ENCODE data around the gene GFI1B.

GFI1B gene

DNA sequence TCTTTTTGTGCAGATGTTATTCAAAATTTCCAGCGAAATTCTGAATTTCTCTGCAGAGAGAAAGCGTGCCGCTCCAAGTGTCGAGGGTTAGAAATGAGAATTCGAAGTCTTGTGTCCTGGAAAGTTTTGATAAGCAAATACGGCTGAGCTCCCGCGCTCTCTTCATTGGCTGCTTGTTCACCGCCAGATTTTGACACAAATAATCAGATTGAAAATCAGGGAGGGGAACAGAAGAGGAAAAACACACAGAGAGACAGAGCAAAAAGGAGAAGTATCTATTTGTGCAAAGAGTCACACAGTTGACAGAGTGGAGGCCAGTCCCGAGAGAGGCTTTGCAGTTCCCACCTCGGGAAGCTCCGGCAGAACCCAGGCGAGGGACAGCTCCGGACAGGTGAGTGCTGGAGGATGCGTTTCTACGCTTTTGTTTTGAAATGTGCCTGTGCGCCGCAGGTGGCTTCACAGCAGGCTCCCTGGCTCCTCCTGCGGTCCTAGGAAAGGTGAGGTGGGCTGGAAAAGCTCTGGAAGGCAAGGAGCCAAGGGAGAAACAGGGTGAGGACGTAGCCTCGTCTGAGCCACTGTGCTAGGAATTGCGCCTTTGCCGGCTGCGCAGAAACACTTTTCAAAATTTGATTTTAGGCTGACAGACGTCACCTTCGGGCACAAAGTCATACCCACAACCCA lies at the start of gene GFI1B:
Gene GFI1B, plus strand, starts transcription at position 244 of the 681 bp plus-strand sequence. CDS start 7,985 bp downstream, outside the sequence.
- POLR2A ChIA-PET = interaction anchor here (1.9 kb wide), 1 partner anchor 52 kb away, joined by 7 read pairs; the partner anchor contains the start of gene GTF3C5
- no peak within 1 kb of the TSS for H3K4me3 ChIP-seq (ENCODE audit: low read depth, low read length)
- TF ChIP-seq PRDM1 (tag by site-specific recombination; IDR thresholded peaks at IDR 0.05) (peak; percentile 23; the same call in 1 of the 2 replicates), ZBTB8A (tag by site-specific recombination; IDR thresholded peaks at IDR 0.05) (no peak), BCL11A (tag by site-specific recombination; IDR thresholded peaks at IDR 0.05; ENCODE audit: low read depth) (no peak)

GRCh38 chr9:132931178-132931735 lies 47.2 kb upstream of the GFI1B start:
- TF ChIP-seq WT1 (tag by site-specific recombination; IDR thresholded peaks at IDR 0.05) = no peak
- no peak for TF ChIP-seq ZNF2 (tag by site-specific recombination; IDR thresholded peaks at IDR 0.05)
- TF ChIP-seq KLF7 (tag by site-specific recombination; IDR thresholded peaks at IDR 0.05; ENCODE audit: borderline replicate concordance) = no peak
- TF ChIP-seq YY1 (tag by site-specific recombination; IDR thresholded peaks at IDR 0.05) = no peak
- TF ChIP-seq TRIM28 (IDR thresholded peaks at IDR 0.05; ENCODE audit: borderline replicate concordance, low read length) = no peak
- TF ChIP-seq INSM2 (tag by site-specific recombination; IDR thresholded peaks at IDR 0.05) = no peak
- no peak for TF ChIP-seq ZNF175 (tag by site-specific recombination; IDR thresholded peaks at IDR 0.05)
- TF ChIP-seq PRDM1 (tag by site-specific recombination; IDR thresholded peaks at IDR 0.05) = no peak
- no peak for TF ChIP-seq ZSCAN23 (tag by site-specific recombination; IDR thresholded peaks at IDR 0.05)
- no peak for TF ChIP-seq ZNF585B (tag by site-specific recombination; IDR thresholded peaks at IDR 0.05)
- TF ChIP-seq RBAK (tag by site-specific recombination; IDR thresholded peaks at IDR 0.05) = no peak

More for the DNA sequence above, at the start of gene GFI1B:
- Histone ChIP-seq H3K4me1 (ENCODE audit: control insufficient read depth, insufficient read depth, low read length) (no peaks in the 10 kb centered on the region), H3K9me3 (ENCODE audit: control insufficient read depth, insufficient read depth, low read depth, low read length) (no peaks in the 10 kb centered on the region), H3K27ac (ENCODE audit: extremely low read depth, low read depth, low read length) (no peak within 1 kb of the TSS), H3K36me3 (ENCODE audit: control insufficient read depth in 2 of 2, insufficient read depth in 1 of 2, low read length in 2 of 2) (no peaks in the 10 kb centered on the region)
- CTCF ChIA-PET = interaction anchor here (0.6 to 5.1 kb wide), 22 partner anchors 9 to 328 kb away, joined by 3 to 24 read pairs (median 4); no protein-coding TSS in a partner anchor

GRCh38 chr9:132935026-132935425 lies 43.5 kb upstream of the GFI1B start:
- ChIA-PET POLR2A (interaction anchor here (1.1 to 1.9 kb wide), 2 partner anchors 10 to 40 kb away, joined by 3 to 16 read pairs; partner anchors contain the start of gene TSC1), CTCF (interaction anchor here (0.6 to 3.5 kb wide), 5 partner anchors 13 to 1169 kb away, joined by 3 to 19 read pairs (median 4); no protein-coding TSS in a partner anchor)
- peaks cover 0 to 31% of the 10 kb centered on the region in 2 experiments; a peak in 1 of 3 replicates for H3K36me3 ChIP-seq (ENCODE audit: control insufficient read depth in 2 of 2, insufficient read depth in 1 of 2, low read length in 2 of 2)
- H3K9me3 ChIP-seq (ENCODE audit: control insufficient read depth, insufficient read depth, low read depth, low read length) = no peaks in the 10 kb centered on the region
- H3K4me3 ChIP-seq (ENCODE audit: low read depth, low read length) = no peak overlapping the region
- no peak overlapping the region for H3K27ac ChIP-seq (ENCODE audit: extremely low read depth, low read depth, low read length)
- no peaks in the 10 kb centered on the region for H3K4me1 ChIP-seq (ENCODE audit: control insufficient read depth, insufficient read depth, low read length)
- TF ChIP-seq ZNF510 (tag by site-specific recombination; IDR thresholded peaks at IDR 0.05; ENCODE audit: insufficient replicate concordance) (no peak), ZNF555 (tag by site-specific recombination; conservative IDR thresholded peaks at IDR 0.05) (no peak), ZNF132 (tag by site-specific recombination; IDR thresholded peaks at IDR 0.05; ENCODE audit: borderline replicate concordance) (no peak), MEIS1 (CRISPR knock-in tag; IDR thresholded peaks at IDR 0.05; ENCODE audit: borderline replicate concordance) (no peak), OSR2 (tag by site-specific recombination; IDR thresholded peaks at IDR 0.05) (no peak), ZBTB20 (tag by site-specific recombination; IDR thresholded peaks at IDR 0.05) (no peak), ZNF394 (tag by site-specific recombination; IDR thresholded peaks at IDR 0.05; ENCODE audit: borderline replicate concordance) (no peak), OVOL3 (tag by site-specific recombination; IDR thresholded peaks at IDR 0.05) (no peak), ZNF792 (tag by site-specific recombination; IDR thresholded peaks at IDR 0.05) (no peak), ZNF335 (tag by site-specific recombination; conservative IDR thresholded peaks at IDR 0.05) (no peak), FEZF1 (tag by site-specific recombination; IDR thresholded peaks at IDR 0.05) (no peak)
- TF ChIP-seq, protein P1, sequence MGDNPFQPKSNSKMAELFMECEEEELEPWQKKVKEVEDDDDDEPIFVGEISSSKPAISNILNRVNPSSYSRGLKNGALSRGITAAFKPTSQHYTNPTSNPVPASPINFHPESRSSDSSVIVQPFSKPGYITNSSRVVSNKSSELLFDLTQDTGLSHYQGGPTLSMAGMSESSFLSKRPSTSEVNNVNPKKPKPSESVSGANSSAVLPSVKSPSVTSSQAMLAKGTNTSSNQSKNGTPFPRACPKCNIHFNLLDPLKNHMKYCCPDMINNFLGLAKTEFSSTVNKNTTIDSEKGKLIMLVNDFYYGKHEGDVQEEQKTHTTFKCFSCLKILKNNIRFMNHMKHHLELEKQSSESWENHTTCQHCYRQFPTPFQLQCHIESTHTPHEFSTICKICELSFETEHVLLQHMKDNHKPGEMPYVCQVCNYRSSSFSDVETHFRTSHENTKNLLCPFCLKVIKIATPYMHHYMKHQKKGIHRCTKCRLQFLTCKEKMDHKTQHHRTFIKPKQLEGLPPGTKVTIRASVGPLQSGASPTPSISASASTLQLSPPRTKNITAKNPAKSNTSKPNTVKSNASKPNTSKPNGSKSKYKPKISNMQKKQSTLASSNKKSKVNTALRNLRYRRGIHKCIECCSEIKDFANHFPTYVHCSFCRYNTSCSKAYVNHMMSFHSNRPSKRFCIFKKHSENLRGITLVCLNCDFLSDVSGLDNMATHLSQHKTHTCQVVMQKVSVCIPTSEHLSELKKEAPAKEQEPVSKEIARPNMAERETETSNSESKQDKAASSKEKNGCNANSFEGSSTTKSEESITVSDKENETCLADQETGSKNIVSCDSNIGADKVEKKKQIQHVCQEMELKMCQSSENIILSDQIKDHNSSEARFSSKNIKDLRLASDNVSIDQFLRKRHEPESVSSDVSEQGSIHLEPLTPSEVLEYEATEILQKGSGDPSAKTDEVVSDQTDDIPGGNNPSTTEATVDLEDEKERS (tag by site-specific recombination; IDR thresholded peaks at IDR 0.05) = no peak

More at GRCh38 chr9:132931178-132931735, 47.2 kb upstream of the GFI1B start:
- ChIA-PET POLR2A (no interaction called here), CTCF (interaction anchor here (1.3 to 5.3 kb wide), 3 partner anchors 12 to 46 kb away, joined by 4 to 27 read pairs (median 14); partner anchors contain the start of gene GFI1B)
- peaks cover 0 to 62% of the 10 kb centered on the region in 2 experiments for H3K36me3 ChIP-seq (ENCODE audit: control insufficient read depth in 2 of 2, insufficient read depth in 1 of 2, low read length in 2 of 2)
- no peaks in the 10 kb centered on the region for H3K9me3 ChIP-seq (ENCODE audit: control insufficient read depth, insufficient read depth, low read depth, low read length)
- no peak overlapping the region for H3K27ac ChIP-seq (ENCODE audit: extremely low read depth, low read depth, low read length)
- H3K4me3 ChIP-seq (ENCODE audit: low read depth, low read length) = no peak overlapping the region
- H3K4me1 ChIP-seq (ENCODE audit: control insufficient read depth, insufficient read depth, low read length) = no peaks in the 10 kb centered on the region
